PFSK-1 (cell line): ENCODE data around the gene TIMM13.

ENCODE experiments used
- POLR2AphosphoS5 ChIP-seq: IDR thresholded peaks from 2 replicates; pipeline ENCODE4 v1.6.1; 2012; ENCODE audit warnings: low read depth, mild to moderate bottlenecking, control low read depth, low read length, moderate library complexity
- SIN3A ChIP-seq: IDR thresholded peaks from 2 replicates; pipeline ENCODE4 v1.6.1; 2012; ENCODE audit warnings: mild to moderate bottlenecking, low read length, moderate library complexity, borderline replicate concordance; ENCODE audit not compliant: insufficient read depth
- TAF1 ChIP-seq: IDR thresholded peaks from 2 replicates; pipeline ENCODE4 v1.6.1; 2012; ENCODE audit warnings: low read length, control low read depth, borderline replicate concordance; ENCODE audit not compliant: insufficient read depth

DNA sequence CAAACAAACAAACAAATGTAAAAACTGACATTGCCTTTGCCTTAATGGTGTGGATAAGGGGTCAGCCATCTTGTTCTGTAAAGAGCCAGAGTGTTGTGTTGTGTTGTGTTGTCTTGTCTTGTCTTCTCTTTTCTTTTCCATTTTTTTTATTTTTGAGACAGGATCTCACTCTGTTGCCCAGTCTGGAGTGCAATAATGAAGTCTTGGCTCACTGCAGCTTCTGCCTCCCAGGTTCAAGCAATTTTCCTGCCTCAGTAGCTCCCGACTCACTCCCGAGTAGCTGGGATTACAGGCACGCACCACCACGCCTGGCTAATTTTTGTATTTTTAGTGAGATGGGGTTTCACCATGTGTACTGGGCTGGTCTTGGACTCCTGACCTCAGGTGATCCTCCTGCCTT, 27.8 kb downstream of the TIMM13 start:
- TF ChIP-seq TAF1 (no peak), SIN3A (no peak), POLR2AphosphoS5 (no peak)
